ENCODE measurements around the gene WT1. TPM values are rescaled to one million over a fixed set of nuclear protein-coding genes. Genes with fewer than 3 reads are reported as not detected.

Gene WT1
- total RNA-seq, 1 donor from 2014 or later = not detected

- intact Hi-C loops (cut with micrococcal nuclease) = loop anchor here (5.0 kb wide), 1 partner anchor 619 kb away; no protein-coding TSS in a partner anchor
Observed at GRCh38 chr11:32435942-32436750, 807 bp upstream of the WT1 start.

GRCh38 chr11:32435152-32435480 lies 223 bp downstream of the WT1 start:
- H3K27ac Mint-ChIP-seq = no peak overlapping the region
- H3K27me3 Mint-ChIP-seq = peaks cover 64% of the 10 kb centered on the region
- H3K36me3 Mint-ChIP-seq (ENCODE audit: low read depth) = no peaks in the 10 kb centered on the region
- intact Hi-C loops (cut with micrococcal nuclease) = loop anchor here (5.0 kb wide), 1 partner anchor 618 kb away; no protein-coding TSS in a partner anchor
- no peak overlapping the region for H3K4me3 Mint-ChIP-seq
- TF ChIP-seq, protein P1, sequence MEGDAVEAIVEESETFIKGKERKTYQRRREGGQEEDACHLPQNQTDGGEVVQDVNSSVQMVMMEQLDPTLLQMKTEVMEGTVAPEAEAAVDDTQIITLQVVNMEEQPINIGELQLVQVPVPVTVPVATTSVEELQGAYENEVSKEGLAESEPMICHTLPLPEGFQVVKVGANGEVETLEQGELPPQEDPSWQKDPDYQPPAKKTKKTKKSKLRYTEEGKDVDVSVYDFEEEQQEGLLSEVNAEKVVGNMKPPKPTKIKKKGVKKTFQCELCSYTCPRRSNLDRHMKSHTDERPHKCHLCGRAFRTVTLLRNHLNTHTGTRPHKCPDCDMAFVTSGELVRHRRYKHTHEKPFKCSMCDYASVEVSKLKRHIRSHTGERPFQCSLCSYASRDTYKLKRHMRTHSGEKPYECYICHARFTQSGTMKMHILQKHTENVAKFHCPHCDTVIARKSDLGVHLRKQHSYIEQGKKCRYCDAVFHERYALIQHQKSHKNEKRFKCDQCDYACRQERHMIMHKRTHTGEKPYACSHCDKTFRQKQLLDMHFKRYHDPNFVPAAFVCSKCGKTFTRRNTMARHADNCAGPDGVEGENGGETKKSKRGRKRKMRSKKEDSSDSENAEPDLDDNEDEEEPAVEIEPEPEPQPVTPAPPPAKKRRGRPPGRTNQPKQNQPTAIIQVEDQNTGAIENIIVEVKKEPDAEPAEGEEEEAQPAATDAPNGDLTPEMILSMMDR (IDR thresholded peaks at IDR 0.05) = no peak
- H3K9me3 Mint-ChIP-seq = no peaks in the 10 kb centered on the region
- CTCF ChIA-PET = no interaction called here
- POLR2A ChIA-PET = no interaction called here
- peaks cover 16% of the 10 kb centered on the region for H3K4me1 Mint-ChIP-seq
- no peak for ATAC-seq (ENCODE audit: low read depth)
- DNase-seq = no peak

More at GRCh38 chr11:32435942-32436750, 807 bp upstream of the WT1 start:
- TF ChIP-seq, protein P1 (IDR thresholded peaks at IDR 0.05) = no peak
- POLR2A ChIA-PET = no interaction called here
- Mint-ChIP-seq H3K27ac (no peak overlapping the region), H3K9me3 (no peaks in the 10 kb centered on the region), H3K27me3 (peaks cover 69% of the 10 kb centered on the region), H3K4me1 (peaks cover 16% of the 10 kb centered on the region), H3K36me3 (ENCODE audit: low read depth) (no peaks in the 10 kb centered on the region), H3K4me3 (peak overlapping the region; percentile 5)
- CTCF ChIA-PET = no interaction called here
- ATAC-seq (ENCODE audit: low read depth) (no peak), DNase-seq (no peak)

DNA sequence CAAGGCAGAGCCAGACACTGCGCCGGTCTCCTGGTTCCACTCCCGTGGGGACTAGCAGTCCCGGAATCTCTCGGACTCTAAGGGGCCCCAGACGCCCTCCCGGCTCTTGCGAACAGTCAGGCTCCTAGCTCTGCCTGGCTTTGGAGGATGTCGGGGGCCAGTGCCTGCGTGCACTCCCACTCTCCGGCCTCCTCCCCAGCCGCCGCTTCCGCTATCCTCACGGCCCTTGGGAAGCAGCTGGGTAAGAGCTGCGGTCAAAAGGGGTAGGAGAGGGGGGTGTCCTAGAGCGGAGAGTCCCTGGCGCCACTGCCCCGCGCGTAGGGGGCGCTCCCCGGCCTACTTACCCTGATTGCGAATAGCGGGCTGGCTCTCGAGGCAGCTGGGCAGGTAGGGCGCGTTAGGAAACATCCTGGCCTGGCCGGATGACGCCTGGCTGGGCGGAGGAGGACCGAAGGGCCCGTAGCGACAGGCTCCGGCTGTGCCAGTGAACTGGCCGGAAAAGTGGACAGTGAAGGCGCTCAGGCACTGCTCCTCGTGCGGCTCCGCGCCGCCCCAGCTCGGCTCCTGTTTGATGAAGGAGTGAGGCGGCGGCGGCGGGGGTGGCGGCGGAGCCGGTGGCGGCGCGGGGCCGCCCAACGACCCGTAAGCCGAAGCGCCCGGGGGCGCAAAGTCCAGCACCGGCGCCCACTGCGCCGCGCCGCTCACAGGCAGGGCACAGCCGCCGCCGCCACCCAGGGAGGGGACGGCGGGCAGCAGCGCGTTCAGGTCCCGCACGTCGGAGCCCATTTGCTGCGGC lies 785 bp downstream of the WT1 start:
- intact Hi-C loops (cut with micrococcal nuclease) = loop anchor here (5.0 kb wide), 1 partner anchor 617 kb away; no protein-coding TSS in a partner anchor
- CTCF ChIA-PET = no interaction called here
- H3K27ac Mint-ChIP-seq = no peak overlapping the region
- no peak overlapping the region for H3K4me3 Mint-ChIP-seq
- ATAC-seq (ENCODE audit: low read depth) = no peak
- H3K9me3 Mint-ChIP-seq = no peaks in the 10 kb centered on the region
- TF ChIP-seq, protein P1 (IDR thresholded peaks at IDR 0.05) = no peak
- DNase-seq = no peak
- H3K27me3 Mint-ChIP-seq = peaks cover 64% of the 10 kb centered on the region
- no peaks in the 10 kb centered on the region for H3K36me3 Mint-ChIP-seq (ENCODE audit: low read depth)
- POLR2A ChIA-PET = no interaction called here
- peaks cover 15% of the 10 kb centered on the region for H3K4me1 Mint-ChIP-seq

- no peak for ATAC-seq (ENCODE audit: low read depth)
Observed at GRCh38 chr11:32433914-32434355, 1.4 kb downstream of the WT1 start.

More at GRCh38 chr11:32433914-32434355, 1.4 kb downstream of the WT1 start:
- Mint-ChIP-seq H3K27me3 (peaks cover 67% of the 10 kb centered on the region), H3K9me3 (no peaks in the 10 kb centered on the region), H3K4me1 (peaks cover 13% of the 10 kb centered on the region), H3K27ac (no peak overlapping the region), H3K36me3 (ENCODE audit: low read depth) (no peaks in the 10 kb centered on the region), H3K4me3 (no peak overlapping the region)
- ChIA-PET CTCF (no interaction called here), POLR2A (no interaction called here)
- TF ChIP-seq, protein P1 (IDR thresholded peaks at IDR 0.05) = no peak
- intact Hi-C loops (cut with micrococcal nuclease) = no loop called here
- no peak for DNase-seq

Measured in activated B cell treated with CpG ODN at 0.5 μM for 24 hours (primary cell).